Caco-2 (cell line): ENCODE measurements around the gene FOXP1. TPM values are rescaled to one million over a fixed set of nuclear protein-coding genes. Genes with fewer than 3 reads are reported as not detected.

Experiments
- BruUV-seq: library from RNA; stranded (reverse); fragments of 400-500 nt; replicated peaks from 2 replicates; lab custom pipeline; 2021; lab: Mats Ljungman, UMichigan
- CTCF ChIA-PET: fragments of 300-600 bp; sonication (Branson Sonifier 250); formaldehyde crosslinking; loops from one replicate; lab custom pipeline; 2022; ENCODE audit warnings: antibody characterized with exemption; lab: Charles Lee
- POLR2A ChIA-PET: fragments of 300-600 bp; sonication (Branson Sonifier 250); formaldehyde crosslinking; loops from one replicate; lab custom pipeline; 2022; ENCODE audit warnings: antibody characterized with exemption; lab: Charles Lee
- DNase-seq, 2 experiments: peaks; one replicate each; pipeline versions ENCODE4 v3.0.0 to v3.0.0-alpha.2; 2020 to 2022
- H3K27me3 ChIP-seq: replicated peaks from 2 replicates; pipeline ENCODE4 v1.6.0; 2011; ENCODE audit warnings: low read length; ENCODE audit not compliant: control insufficient read depth, insufficient read depth
- H3K36me3 ChIP-seq: 2 replicates; pipeline ENCODE4 v1.5.1; 2011; ENCODE audit warnings: low read length; ENCODE audit not compliant: control insufficient read depth, insufficient read depth
- H3K4me1 ChIP-seq: fragments of 250-450 bp; sonication (Bioruptor Pico); 2 replicates; pipeline ENCODE4 v1.5.1; 2020; ENCODE audit warnings: mild to moderate bottlenecking
- H3K4me3 ChIP-seq: 2 replicates; pipeline ENCODE4 v1.5.1; 2011; ENCODE audit warnings: low read depth, mild to moderate bottlenecking, control low read depth, low read length
- H3K9me3 ChIP-seq: fragments of 250-450 bp; sonication (Bioruptor Pico); 2 replicates; pipeline ENCODE4 v1.5.1; 2020; ENCODE audit warnings: mild to moderate bottlenecking, moderate library complexity
- H3K27ac Mint-ChIP-seq: one replicate; pipeline ENCODE4 v1.8.0; 2022; ENCODE audit warnings: mixed read lengths; ENCODE audit not compliant: unreplicated experiment
- H3K27me3 Mint-ChIP-seq: one replicate; pipeline ENCODE4 v1.8.0; 2022; ENCODE audit warnings: mixed read lengths; ENCODE audit not compliant: insufficient read depth, unreplicated experiment
- H3K36me3 Mint-ChIP-seq: one replicate; pipeline ENCODE4 v1.8.0; 2022; ENCODE audit warnings: mild to moderate bottlenecking, mixed read lengths; ENCODE audit not compliant: insufficient read depth, unreplicated experiment
- H3K4me1 Mint-ChIP-seq: one replicate; pipeline ENCODE4 v1.8.0; 2022; ENCODE audit warnings: low read depth, mixed read lengths; ENCODE audit not compliant: unreplicated experiment
- H3K4me3 Mint-ChIP-seq: one replicate; pipeline ENCODE4 v1.8.0; 2022; ENCODE audit warnings: mild to moderate bottlenecking, moderate library complexity, mixed read lengths; ENCODE audit not compliant: unreplicated experiment
- H3K9me3 Mint-ChIP-seq: one replicate; pipeline ENCODE4 v1.8.0; 2022; ENCODE audit warnings: mixed read lengths; ENCODE audit not compliant: unreplicated experiment
- CTCF ChIP-seq, 2 experiments: fragments of 200-600 bp in 1 of 2; IDR thresholded peaks; 1 replicate in 1 of 2; 2 replicates in 1 of 2; pipeline versions ENCODE4 v1.5.1 to v1.8.0; 2011 to 2022; ENCODE audit warnings: antibody characterized with exemption in 1 of 2, control low read depth in 1 of 2, inconsistent platforms in 1 of 2, low read depth in 1 of 2, low read length in 1 of 2, mild to moderate bottlenecking in 1 of 2, moderate library complexity in 1 of 2; ENCODE audit not compliant: insufficient read depth in 1 of 2, severe bottlenecking in 1 of 2, unreplicated experiment in 1 of 2
- intact Hi-C: fragments of 100-400 bp; cut with micrococcal nuclease; formaldehyde crosslinking; loops from one replicate; pipeline ENCODE4 v1.10.0; 2022; ENCODE audit not compliant: unreplicated experiment
- total RNA-seq: library from RNA; stranded (reverse); gene quantifications from 2 replicates; pipeline ENCODE4 v1.2.3, GENCODE V29; 2022

Gene FOXP1
- total RNA-seq, 1 experiment from 2014 or later: 131 TPM

- BruUV-seq: no TSS peak
Measured at GRCh38 chr3:71330909-71331308, 252.6 kb downstream of the FOXP1 start.

DNA sequence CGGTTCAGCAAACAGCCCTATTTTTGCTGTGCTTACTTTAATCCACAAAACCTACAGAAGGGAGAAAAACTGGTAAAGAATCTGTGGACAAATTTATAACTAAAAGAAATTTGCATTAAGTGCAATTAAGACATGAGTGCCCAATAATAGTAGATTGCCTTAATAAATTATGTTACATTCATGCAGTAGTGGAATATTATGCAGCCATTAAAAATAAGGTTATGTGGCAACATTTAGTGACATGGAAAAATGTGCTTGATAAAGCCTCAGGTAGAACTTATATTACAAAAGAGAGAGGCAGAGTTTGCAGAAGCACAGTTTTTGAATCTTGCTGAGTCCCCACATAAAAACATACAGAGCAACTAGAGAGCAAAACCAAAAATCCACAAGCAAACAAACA, 253.0 kb downstream of the FOXP1 start:
- Mint-ChIP-seq H3K4me3 (no peak overlapping the region), H3K4me1 (peaks cover 10% of the 10 kb centered on the region), H3K9me3 (peaks cover 9% of the 10 kb centered on the region), H3K27ac (no peak overlapping the region), H3K27me3 (no peaks in the 10 kb centered on the region), H3K36me3 (no peaks in the 10 kb centered on the region)
- H3K4me1 ChIP-seq: peaks cover 13% of the 10 kb centered on the region
- no TSS peak for BruUV-seq
- no peaks in the 10 kb centered on the region for H3K36me3 ChIP-seq
- CTCF ChIA-PET: no interaction called here
- no peak overlapping the region for H3K4me3 ChIP-seq
- no peak for TF ChIP-seq CTCF (IDR thresholded peaks at IDR 0.05; ENCODE audit: insufficient read depth in 1 of 2, low read depth in 1 of 2, low read length in 1 of 2, severe bottlenecking in 1 of 2, unreplicated experiment in 1 of 2)
- POLR2A ChIA-PET: no interaction called here
- H3K27me3 ChIP-seq: no peaks in the 10 kb centered on the region
- no peak for DNase-seq
- no peaks in the 10 kb centered on the region for H3K9me3 ChIP-seq
- intact Hi-C loops: no loop called here

More at GRCh38 chr3:71330909-71331308, 252.6 kb downstream of the FOXP1 start:
- Mint-ChIP-seq H3K27me3 (no peaks in the 10 kb centered on the region), H3K36me3 (no peaks in the 10 kb centered on the region), H3K4me3 (no peak overlapping the region), H3K4me1 (peaks cover 9% of the 10 kb centered on the region), H3K27ac (no peak overlapping the region), H3K9me3 (peaks cover 9% of the 10 kb centered on the region)
- POLR2A ChIA-PET: no interaction called here
- Histone ChIP-seq H3K4me1 (peaks cover 9% of the 10 kb centered on the region), H3K27me3 (no peaks in the 10 kb centered on the region), H3K9me3 (no peaks in the 10 kb centered on the region), H3K4me3 (no peak overlapping the region), H3K36me3 (no peaks in the 10 kb centered on the region)
- intact Hi-C loops: no loop called here
- no peak for TF ChIP-seq CTCF (IDR thresholded peaks at IDR 0.05; ENCODE audit: insufficient read depth in 1 of 2, low read depth in 1 of 2, low read length in 1 of 2, severe bottlenecking in 1 of 2, unreplicated experiment in 1 of 2)
- no peak for DNase-seq
- CTCF ChIA-PET: no interaction called here

- H3K9me3 ChIP-seq: no peaks in the 10 kb centered on the region
- no peak for TF ChIP-seq CTCF (IDR thresholded peaks at IDR 0.05; ENCODE audit: insufficient read depth in 1 of 2, low read depth in 1 of 2, low read length in 1 of 2, severe bottlenecking in 1 of 2, unreplicated experiment in 1 of 2)
- no peaks in the 10 kb centered on the region for H3K27me3 ChIP-seq
- H3K4me3 Mint-ChIP-seq: no peak overlapping the region
- no peaks in the 10 kb centered on the region for H3K36me3 ChIP-seq
- DNase-seq: no peak
- peaks cover 13% of the 10 kb centered on the region for H3K4me1 ChIP-seq
- no peaks in the 10 kb centered on the region for H3K36me3 Mint-ChIP-seq
- H3K27me3 Mint-ChIP-seq: no peaks in the 10 kb centered on the region
- intact Hi-C loops: no loop called here
- POLR2A ChIA-PET: no interaction called here
- CTCF ChIA-PET: no interaction called here
- peaks cover 9% of the 10 kb centered on the region for H3K9me3 Mint-ChIP-seq
- no peak overlapping the region for H3K27ac Mint-ChIP-seq
- H3K4me3 ChIP-seq: no peak overlapping the region
- BruUV-seq: no TSS peak
- peaks cover 10% of the 10 kb centered on the region for H3K4me1 Mint-ChIP-seq
Measured at GRCh38 chr3:71329817-71330216, 253.7 kb downstream of the FOXP1 start.
